RWPE2 (cell line): ENCODE results near the gene TMEM38B.

Experiments
- ATAC-seq: fragments of 200-7000 bp; cut with Tn5 transposase; 3 replicates; pipeline ENCODE4 v1.9.1; 2021; ENCODE audit warnings: low read depth
- DNase-seq: peaks from one replicate; pipeline ENCODE4 v3.0.0-alpha.2; 2020; ENCODE audit warnings: low spot score
- H3K27ac ChIP-seq: fragments of 450-650 bp; 2 replicates; pipeline ENCODE4 v1.5.1; 2017; ENCODE audit warnings: mild to moderate bottlenecking; ENCODE audit not compliant: poor library complexity, severe bottlenecking
- H3K27me3 ChIP-seq: fragments of 250-450 bp; sonication (Bioruptor Pico); 2 replicates; pipeline ENCODE4 v1.5.1; 2021; ENCODE audit warnings: mild to moderate bottlenecking, moderate library complexity; ENCODE audit not compliant: insufficient read depth, poor library complexity, severe bottlenecking
- H3K36me3 ChIP-seq: fragments of 250-450 bp; sonication (Bioruptor Pico); 2 replicates; pipeline ENCODE4 v1.5.1; 2020; ENCODE audit warnings: low read depth, mild to moderate bottlenecking, moderate library complexity
- H3K4me1 ChIP-seq: fragments of 250-450 bp; sonication (Bioruptor Pico); 2 replicates; pipeline ENCODE4 v1.5.1; 2021; ENCODE audit warnings: mild to moderate bottlenecking, moderate library complexity; ENCODE audit not compliant: insufficient read depth, poor library complexity, severe bottlenecking
- H3K4me3 ChIP-seq: fragments of 250-450 bp; sonication (Bioruptor Pico); 2 replicates; pipeline ENCODE4 v1.5.1; 2021; ENCODE audit warnings: mild to moderate bottlenecking, moderate library complexity; ENCODE audit not compliant: severe bottlenecking
- H3K9me3 ChIP-seq: fragments of 250-450 bp; sonication (Bioruptor Pico); 2 replicates; pipeline ENCODE4 v1.5.1; 2021; ENCODE audit warnings: mild to moderate bottlenecking, moderate library complexity; ENCODE audit not compliant: severe bottlenecking
- CTCF ChIP-seq: fragments of 450-650 bp; IDR thresholded peaks from one replicate; pipeline ENCODE4 v1.5.1; 2017; ENCODE audit warnings: mild to moderate bottlenecking, moderate library complexity; ENCODE audit not compliant: poor library complexity, severe bottlenecking

TMEM38B gene

GRCh38 chr9:105712773-105713172 is 18.4 kb downstream of the TMEM38B start:
- no peak overlapping the region for H3K4me3 ChIP-seq
- H3K9me3 ChIP-seq = peaks cover 2% of the 10 kb centered on the region
- ATAC-seq (no peak), DNase-seq (no peak)
- H3K27ac ChIP-seq = no peak overlapping the region
- TF ChIP-seq CTCF = no peak
- no peaks in the 10 kb centered on the region for H3K27me3 ChIP-seq
- no peaks in the 10 kb centered on the region for H3K4me1 ChIP-seq
- H3K36me3 ChIP-seq = no peaks in the 10 kb centered on the region

GRCh38 chr9:105713260-105714019 is 19.1 kb downstream of the TMEM38B start:
- H3K4me1 ChIP-seq = no peaks in the 10 kb centered on the region

GRCh38 chr9:105714020-105714331 is 19.6 kb downstream of the TMEM38B start:
- H3K27me3 ChIP-seq = no peaks in the 10 kb centered on the region
- no peak for TF ChIP-seq CTCF
- H3K36me3 ChIP-seq = no peaks in the 10 kb centered on the region
- ATAC-seq = no peak
- no peak overlapping the region for H3K4me3 ChIP-seq
- DNase-seq = no peak
- no peaks in the 10 kb centered on the region for H3K4me1 ChIP-seq
- peaks cover 2% of the 10 kb centered on the region for H3K9me3 ChIP-seq
- no peak overlapping the region for H3K27ac ChIP-seq

More at GRCh38 chr9:105713260-105714019, 19.1 kb downstream of the TMEM38B start:
- no peak overlapping the region for H3K4me3 ChIP-seq
- no peaks in the 10 kb centered on the region for H3K27me3 ChIP-seq
- no peak overlapping the region for H3K27ac ChIP-seq
- H3K36me3 ChIP-seq = no peaks in the 10 kb centered on the region
- TF ChIP-seq CTCF = no peak
- DNase-seq (no peak), ATAC-seq (no peak)
- H3K9me3 ChIP-seq = peaks cover 2% of the 10 kb centered on the region

- H3K27me3 ChIP-seq = no peaks in the 10 kb centered on the region
- DNase-seq (no peak), ATAC-seq (no peak)
- TF ChIP-seq CTCF = no peak
- no peak overlapping the region for H3K27ac ChIP-seq
- peaks cover 2% of the 10 kb centered on the region for H3K9me3 ChIP-seq
- H3K36me3 ChIP-seq = no peaks in the 10 kb centered on the region
- H3K4me1 ChIP-seq = no peaks in the 10 kb centered on the region
- no peak overlapping the region for H3K4me3 ChIP-seq
Observed at GRCh38 chr9:105716146-105716545, 21.8 kb downstream of the TMEM38B start.

GRCh38 chr9:105722099-105722498 is 27.8 kb downstream of the TMEM38B start:
- no peak for DNase-seq

More at GRCh38 chr9:105722099-105722498, 27.8 kb downstream of the TMEM38B start:
- Histone ChIP-seq H3K36me3 (peaks cover 5% of the 10 kb centered on the region; the same call in 1 of the 2 replicates), H3K9me3 (no peaks in the 10 kb centered on the region), H3K4me3 (no peak overlapping the region), H3K27me3 (no peaks in the 10 kb centered on the region), H3K4me1 (no peaks in the 10 kb centered on the region), H3K27ac (no peak overlapping the region)
- ATAC-seq = no peak
- TF ChIP-seq CTCF = no peak
